WTC11 (cell line): ENCODE data around the gene IRF2BPL. TPM values are rescaled to one million over a fixed set of nuclear protein-coding genes. Genes with fewer than 3 reads are reported as not detected.

ENCODE experiments used
- ATAC-seq: fragments of 200-7000 bp; cut with Tn5 transposase; 2 replicates; pipeline ENCODE4 v1.10.0; 2021; ENCODE audit warnings: mild to moderate bottlenecking, moderate library complexity
- CTCF ChIA-PET: fragments of 300-600 bp; sonication (Branson Sonifier 250); formaldehyde crosslinking; loops from one replicate; lab custom pipeline; 2021; ENCODE audit warnings: antibody characterized with exemption; lab: Charles Lee
- POLR2A ChIA-PET: fragments of 350-600 bp; sonication (Branson Sonifier 250); formaldehyde crosslinking; loops from one replicate; lab custom pipeline; 2021; ENCODE audit warnings: antibody characterized with exemption; lab: Charles Lee
- DNase-seq: peaks from one replicate; pipeline ENCODE4 v3.0.0; 2021; ENCODE audit warnings: low spot score
- H3K27ac Mint-ChIP-seq: 2 replicates; pipeline ENCODE4 v1.8.0; 2021; ENCODE audit warnings: mixed read lengths
- H3K27me3 Mint-ChIP-seq: 2 replicates; pipeline ENCODE4 v1.8.0; 2021; ENCODE audit warnings: low read depth, mild to moderate bottlenecking, moderate library complexity, mixed read lengths
- H3K36me3 Mint-ChIP-seq: 2 replicates; pipeline ENCODE4 v1.8.0; 2021; ENCODE audit warnings: mixed read lengths
- H3K4me1 Mint-ChIP-seq: 2 replicates; pipeline ENCODE4 v1.8.0; 2022; ENCODE audit warnings: mixed read lengths
- H3K4me3 Mint-ChIP-seq: 2 replicates; pipeline ENCODE4 v1.8.0; 2021; ENCODE audit warnings: mild to moderate bottlenecking, moderate library complexity, mixed read lengths
- H3K9me3 Mint-ChIP-seq: 2 replicates; pipeline ENCODE4 v1.8.0; 2021; ENCODE audit warnings: mixed read lengths
- CBFB ChIP-seq: sonication (generic); formaldehyde crosslinking; IDR thresholded peaks from 2 replicates; pipeline ENCODE4 v1.8.1; 2022; ENCODE audit warnings: mild to moderate bottlenecking, low read depth, missing genetic modification reagents
- CTCF ChIP-seq: fragments of 200-600 bp; IDR thresholded peaks from 2 replicates; pipeline ENCODE4 v1.8.0; 2022; ENCODE audit warnings: antibody characterized with exemption
- ELF4 ChIP-seq: sonication (generic); formaldehyde crosslinking; IDR thresholded peaks from 2 replicates; pipeline ENCODE4 v1.8.1; 2022; ENCODE audit warnings: low read depth, mild to moderate bottlenecking, moderate library complexity, missing genetic modification reagents
- ERG ChIP-seq: fragments of 250-450 bp; sonication (Bioruptor Pico); IDR thresholded peaks from 2 replicates; pipeline ENCODE4 v1.8.0; 2021; ENCODE audit warnings: mild to moderate bottlenecking
- FOXP4 ChIP-seq: sonication (generic); formaldehyde crosslinking; IDR thresholded peaks from 2 replicates; pipeline ENCODE4 v1.8.0; 2022; ENCODE audit warnings: mild to moderate bottlenecking, missing genetic modification reagents
- IRF1 ChIP-seq: sonication (generic); formaldehyde crosslinking; IDR thresholded peaks from 2 replicates; pipeline ENCODE4 v1.8.0; 2023; ENCODE audit warnings: missing genetic modification reagents
- IRF2 ChIP-seq: sonication (generic); formaldehyde crosslinking; IDR thresholded peaks from 2 replicates; pipeline ENCODE4 v1.8.0; 2022; ENCODE audit warnings: low read depth, missing genetic modification reagents, borderline replicate concordance
- PRRX2 ChIP-seq: fragments of 250-450 bp; sonication (Bioruptor Pico); IDR thresholded peaks from 2 replicates; pipeline ENCODE4 v1.8.0; 2021; ENCODE audit warnings: mild to moderate bottlenecking
- SOX15 ChIP-seq: fragments of 250-450 bp; sonication (Bioruptor Pico); IDR thresholded peaks from 2 replicates; pipeline ENCODE4 v1.9.0; 2021; ENCODE audit warnings: mild to moderate bottlenecking
- TEAD1 ChIP-seq: sonication (generic); formaldehyde crosslinking; IDR thresholded peaks from 2 replicates; pipeline ENCODE4 v1.8.0; 2022; ENCODE audit warnings: mild to moderate bottlenecking, missing genetic modification reagents
- TEAD4 ChIP-seq: sonication (generic); formaldehyde crosslinking; IDR thresholded peaks from 2 replicates; pipeline ENCODE4 v1.8.0; 2022; ENCODE audit warnings: mild to moderate bottlenecking, missing genetic modification reagents
- ZBTB21 ChIP-seq: sonication (generic); formaldehyde crosslinking; IDR thresholded peaks from 2 replicates; pipeline ENCODE4 v1.8.1; 2023; ENCODE audit warnings: mild to moderate bottlenecking, missing genetic modification reagents, borderline replicate concordance
- ZNF317 ChIP-seq: sonication (generic); formaldehyde crosslinking; IDR thresholded peaks from 2 replicates; pipeline ENCODE4 v1.8.1; 2023; ENCODE audit warnings: low read depth, mild to moderate bottlenecking, moderate library complexity, missing genetic modification reagents, borderline replicate concordance
- ZNF532 ChIP-seq: fragments of 250-450 bp; sonication (Bioruptor Pico); IDR thresholded peaks from 2 replicates; pipeline ENCODE4 v1.9.0; 2021; ENCODE audit warnings: mild to moderate bottlenecking, borderline replicate concordance
- total RNA-seq: library from RNA; stranded (reverse); gene quantifications from 3 replicates; pipeline ENCODE4 v1.2.3, GENCODE V29; 2021
- TF ChIP-seq, protein P1 (sequence below): sonication (generic); formaldehyde crosslinking; conservative IDR thresholded peaks from 2 replicates; pipeline ENCODE4 v1.8.1; 2022; ENCODE audit warnings: mild to moderate bottlenecking, missing genetic modification reagents
- TF ChIP-seq, protein P2 (sequence below): sonication (generic); formaldehyde crosslinking; IDR thresholded peaks from 2 replicates; pipeline ENCODE4 v1.8.0; 2023; ENCODE audit warnings: mild to moderate bottlenecking, missing genetic modification reagents

IRF2BPL gene
- total RNA-seq, 1 experiment from 2014 or later, result 126 TPM

DNA sequence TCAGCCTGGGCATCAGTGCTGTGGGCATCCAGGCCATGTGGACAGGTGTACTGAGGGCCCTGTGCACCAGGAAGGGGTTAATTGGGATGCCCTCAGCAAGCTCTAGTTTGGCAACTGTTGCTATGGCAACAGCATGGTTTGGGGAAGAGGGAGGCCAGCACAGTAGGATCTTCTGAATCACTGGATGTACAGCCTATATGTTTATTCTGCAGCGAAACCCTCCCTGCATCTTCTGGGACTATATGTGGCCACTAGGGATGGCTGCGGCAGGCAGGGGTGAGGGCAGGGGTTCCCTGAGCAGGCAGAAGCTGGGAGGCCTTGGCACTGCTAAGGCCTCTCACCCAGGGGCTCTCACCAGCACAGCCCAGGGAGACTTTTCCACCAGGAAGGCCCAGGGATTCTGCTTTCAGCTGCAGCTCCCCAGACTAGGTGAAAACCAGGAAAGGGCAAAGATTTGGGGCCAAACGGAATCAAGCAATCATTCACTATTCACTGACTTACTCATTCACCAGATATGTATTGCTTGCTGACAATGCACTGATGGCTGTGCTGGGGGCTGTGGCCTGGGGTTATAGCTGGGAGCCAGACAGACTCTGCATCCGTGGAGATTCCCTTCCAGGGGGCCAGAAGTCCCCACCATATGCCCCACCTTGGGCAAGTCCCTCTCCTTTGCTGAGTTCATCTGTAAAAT is 42.8 kb downstream of the IRF2BPL start (continued):
- TF ChIP-seq FOXP4 (CRISPR knock-in tag), result no peak

GRCh38 chr14:76984787-76985375 is 43.6 kb downstream of the IRF2BPL start:
- DNase-seq (no peak), ATAC-seq (peak; percentile 21)
- CTCF ChIA-PET, result interaction anchor here (0.8 to 3.0 kb wide), 9 partner anchors 16 to 109 kb away, joined by 3 to 12 read pairs (median 4); no protein-coding TSS in a partner anchor

More at GRCh38 chr14:76984787-76985375, 43.6 kb downstream of the IRF2BPL start:
- TF ChIP-seq IRF2 (CRISPR knock-in tag) (no peak), ZNF532 (CRISPR knock-in tag) (no peak), PRRX2 (no peak), ERG (CRISPR knock-in tag) (no peak), CTCF (no peak), TEAD1 (CRISPR knock-in tag) (no peak), ZNF317 (CRISPR knock-in tag) (no peak), TEAD4 (CRISPR knock-in tag) (no peak), ELF4 (CRISPR knock-in tag) (no peak), CBFB (no peak), FOXP4 (CRISPR knock-in tag) (no peak), ZBTB21 (CRISPR knock-in tag) (no peak), SOX15 (CRISPR knock-in tag) (no peak), IRF1 (CRISPR knock-in tag) (no peak)
- TF ChIP-seq, protein P1, sequence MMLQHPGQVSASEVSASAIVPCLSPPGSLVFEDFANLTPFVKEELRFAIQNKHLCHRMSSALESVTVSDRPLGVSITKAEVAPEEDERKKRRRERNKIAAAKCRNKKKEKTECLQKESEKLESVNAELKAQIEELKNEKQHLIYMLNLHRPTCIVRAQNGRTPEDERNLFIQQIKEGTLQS, result no peak
- TF ChIP-seq, protein P2, sequence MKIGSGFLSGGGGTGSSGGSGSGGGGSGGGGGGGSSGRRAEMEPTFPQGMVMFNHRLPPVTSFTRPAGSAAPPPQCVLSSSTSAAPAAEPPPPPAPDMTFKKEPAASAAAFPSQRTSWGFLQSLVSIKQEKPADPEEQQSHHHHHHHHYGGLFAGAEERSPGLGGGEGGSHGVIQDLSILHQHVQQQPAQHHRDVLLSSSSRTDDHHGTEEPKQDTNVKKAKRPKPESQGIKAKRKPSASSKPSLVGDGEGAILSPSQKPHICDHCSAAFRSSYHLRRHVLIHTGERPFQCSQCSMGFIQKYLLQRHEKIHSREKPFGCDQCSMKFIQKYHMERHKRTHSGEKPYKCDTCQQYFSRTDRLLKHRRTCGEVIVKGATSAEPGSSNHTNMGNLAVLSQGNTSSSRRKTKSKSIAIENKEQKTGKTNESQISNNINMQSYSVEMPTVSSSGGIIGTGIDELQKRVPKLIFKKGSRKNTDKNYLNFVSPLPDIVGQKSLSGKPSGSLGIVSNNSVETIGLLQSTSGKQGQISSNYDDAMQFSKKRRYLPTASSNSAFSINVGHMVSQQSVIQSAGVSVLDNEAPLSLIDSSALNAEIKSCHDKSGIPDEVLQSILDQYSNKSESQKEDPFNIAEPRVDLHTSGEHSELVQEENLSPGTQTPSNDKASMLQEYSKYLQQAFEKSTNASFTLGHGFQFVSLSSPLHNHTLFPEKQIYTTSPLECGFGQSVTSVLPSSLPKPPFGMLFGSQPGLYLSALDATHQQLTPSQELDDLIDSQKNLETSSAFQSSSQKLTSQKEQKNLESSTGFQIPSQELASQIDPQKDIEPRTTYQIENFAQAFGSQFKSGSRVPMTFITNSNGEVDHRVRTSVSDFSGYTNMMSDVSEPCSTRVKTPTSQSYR, result no peak
- Mint-ChIP-seq H3K27ac (no peak overlapping the region), H3K36me3 (no peaks in the 10 kb centered on the region), H3K4me3 (no peak overlapping the region), H3K27me3 (no peaks in the 10 kb centered on the region), H3K4me1 (peaks cover 43% of the 10 kb centered on the region), H3K9me3 (peaks cover 11% of the 10 kb centered on the region)
- POLR2A ChIA-PET, result interaction anchor here (0.5 to 2.2 kb wide), 3 partner anchors 10 to 44 kb away, joined by 3 to 8 read pairs (median 4); no protein-coding TSS in a partner anchor
